ENCODE measurements around the gene PIP5K1B. TPM values are rescaled to one million over a fixed set of nuclear protein-coding genes. Genes with fewer than 3 reads are reported as not detected.

PIP5K1B gene
- total RNA-seq, 1 donor from 2014 or later: 1.3 TPM

DNA sequence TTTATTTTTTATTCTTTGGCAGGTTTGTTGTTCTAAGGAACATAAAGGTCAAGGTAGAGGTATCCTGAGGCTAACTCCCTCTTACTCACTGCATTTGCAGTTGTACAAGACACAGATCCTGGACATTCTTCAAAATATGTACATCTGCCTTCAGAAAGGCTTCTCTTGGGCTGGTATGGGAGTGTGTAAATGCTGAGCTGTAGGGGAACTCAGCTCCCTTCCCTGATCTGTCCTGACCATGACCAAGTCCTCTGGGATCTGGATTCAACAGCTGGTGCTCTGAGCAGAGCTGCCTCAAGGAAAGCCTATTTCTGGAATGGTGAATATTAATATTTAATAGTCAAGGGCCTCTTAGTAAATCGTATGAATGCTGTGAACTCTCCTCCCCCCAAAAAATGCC is 191.4 kb downstream of the PIP5K1B start:
- no peaks in the 10 kb centered on the region for H3K79me2 ChIP-seq (ENCODE audit: insufficient read depth, low read length)
- TF ChIP-seq EZH2 (IDR thresholded peaks at IDR 0.05; ENCODE audit: insufficient read depth, low read length) (no peak), CTCF (IDR thresholded peaks at IDR 0.05; ENCODE audit: insufficient read depth, low read depth, low read length) (no peak)
- peaks cover 4% of the 10 kb centered on the region for H3K4me1 Mint-ChIP-seq (ENCODE audit: low read depth, unreplicated experiment)
- H3K9ac ChIP-seq (ENCODE audit: low read length): no peak overlapping the region
- H3K36me3 ChIP-seq (ENCODE audit: insufficient read depth, low read length): no peaks in the 10 kb centered on the region
- H3K9me3 ChIP-seq (ENCODE audit: insufficient read depth, low read depth, low read length): no peaks in the 10 kb centered on the region
- H3K27ac Mint-ChIP-seq (ENCODE audit: unreplicated experiment): no peak overlapping the region
- peaks cover 6% of the 10 kb centered on the region for H3K4me1 ChIP-seq (ENCODE audit: insufficient read depth, low read length)
- H2AFZ ChIP-seq (ENCODE audit: low read depth, low read length): no peak overlapping the region
- H3K4me3 ChIP-seq (ENCODE audit: insufficient read depth, low read depth, low read length): no peak overlapping the region
- H3K36me3 Mint-ChIP-seq (ENCODE audit: low read depth, unreplicated experiment): no peaks in the 10 kb centered on the region
- no peaks in the 10 kb centered on the region for H4K20me1 ChIP-seq (ENCODE audit: insufficient read depth, low read length)
- no peak overlapping the region for H3K4me3 Mint-ChIP-seq (ENCODE audit: unreplicated experiment)
- DNase-seq (ENCODE audit: low read depth) (no peak), FAIRE-seq (no peak)
- H3K27me3 ChIP-seq (ENCODE audit: insufficient read depth, low read length): no peaks in the 10 kb centered on the region
- H3K27ac ChIP-seq (ENCODE audit: low read depth, low read length): no peak overlapping the region
- peaks cover 15% of the 10 kb centered on the region for H3K27me3 Mint-ChIP-seq (ENCODE audit: low read depth, unreplicated experiment)
- H3K4me2 ChIP-seq (ENCODE audit: low read length): peak overlapping the region; percentile 19
- peaks cover 2% of the 10 kb centered on the region for H3K9me3 Mint-ChIP-seq (ENCODE audit: unreplicated experiment)

GRCh38 chr9:68897577-68898145 is 192.6 kb downstream of the PIP5K1B start:
- DNase-seq (ENCODE audit: low read depth): no peak
- FAIRE-seq: no peak
- peaks cover 6% of the 10 kb centered on the region for H3K4me1 ChIP-seq (ENCODE audit: insufficient read depth, low read length)
- no peaks in the 10 kb centered on the region for H4K20me1 ChIP-seq (ENCODE audit: insufficient read depth, low read length)
- H2AFZ ChIP-seq (ENCODE audit: low read depth, low read length): no peak overlapping the region
- no peak for TF ChIP-seq EZH2 (IDR thresholded peaks at IDR 0.05; ENCODE audit: insufficient read depth, low read length)
- no peak for TF ChIP-seq CTCF (IDR thresholded peaks at IDR 0.05; ENCODE audit: insufficient read depth, low read depth, low read length)
- Mint-ChIP-seq H3K9me3 (ENCODE audit: unreplicated experiment) (peaks cover 2% of the 10 kb centered on the region), H3K4me1 (ENCODE audit: low read depth, unreplicated experiment) (peaks cover 4% of the 10 kb centered on the region), H3K4me3 (ENCODE audit: unreplicated experiment) (no peak overlapping the region), H3K36me3 (ENCODE audit: low read depth, unreplicated experiment) (no peaks in the 10 kb centered on the region), H3K27me3 (ENCODE audit: low read depth, unreplicated experiment) (peaks cover 15% of the 10 kb centered on the region), H3K27ac (ENCODE audit: unreplicated experiment) (no peak overlapping the region)
- H3K4me3 ChIP-seq (ENCODE audit: insufficient read depth, low read depth, low read length): no peak overlapping the region
- no peak overlapping the region for H3K27ac ChIP-seq (ENCODE audit: low read depth, low read length)
- H3K9me3 ChIP-seq (ENCODE audit: insufficient read depth, low read depth, low read length): no peaks in the 10 kb centered on the region
- no peak overlapping the region for H3K4me2 ChIP-seq (ENCODE audit: low read length)
- H3K36me3 ChIP-seq (ENCODE audit: insufficient read depth, low read length): no peaks in the 10 kb centered on the region
- H3K9ac ChIP-seq (ENCODE audit: low read length): no peak overlapping the region
- no peaks in the 10 kb centered on the region for H3K27me3 ChIP-seq (ENCODE audit: insufficient read depth, low read length)
- no peaks in the 10 kb centered on the region for H3K79me2 ChIP-seq (ENCODE audit: insufficient read depth, low read length)

DNA sequence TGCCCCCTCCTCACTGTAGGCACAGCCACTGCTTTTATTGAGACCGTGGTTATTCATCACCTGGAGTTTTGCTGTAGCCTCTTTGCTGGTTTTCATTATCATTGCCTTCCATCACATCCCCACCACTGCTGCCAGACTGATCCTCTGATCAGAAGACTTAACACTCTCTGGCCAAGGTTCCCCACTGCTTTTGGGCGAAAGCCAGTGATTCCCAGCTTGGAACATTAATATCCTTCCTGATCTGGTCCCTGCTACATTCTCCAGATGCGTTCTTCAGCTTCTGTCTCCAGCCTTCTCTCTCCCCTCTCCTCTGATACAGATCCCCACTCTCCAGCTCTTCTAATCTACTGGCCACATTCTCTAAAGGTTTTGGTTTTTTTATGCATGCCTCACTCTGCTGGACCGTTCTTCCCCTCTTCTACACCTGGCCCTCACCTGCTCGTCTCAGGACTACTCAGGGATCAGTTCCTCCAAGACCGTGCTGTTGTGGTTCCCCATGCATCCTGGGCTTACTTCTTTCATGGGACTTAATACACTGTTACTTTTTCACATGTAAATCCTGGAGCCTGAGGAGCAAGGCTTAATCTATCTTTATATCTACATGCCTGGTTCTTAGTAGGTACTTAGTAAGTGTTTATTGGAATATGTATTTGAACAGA is 193.9 kb downstream of the PIP5K1B start:
- TF ChIP-seq CTCF (IDR thresholded peaks at IDR 0.05; ENCODE audit: insufficient read depth, low read depth, low read length): no peak
- TF ChIP-seq EZH2 (IDR thresholded peaks at IDR 0.05; ENCODE audit: insufficient read depth, low read length): no peak
- Histone ChIP-seq H2AFZ (ENCODE audit: low read depth, low read length) (no peak overlapping the region), H3K36me3 (ENCODE audit: insufficient read depth, low read length) (no peaks in the 10 kb centered on the region), H3K27ac (ENCODE audit: low read depth, low read length) (no peak overlapping the region), H3K79me2 (ENCODE audit: insufficient read depth, low read length) (no peaks in the 10 kb centered on the region), H3K9me3 (ENCODE audit: insufficient read depth, low read depth, low read length) (no peaks in the 10 kb centered on the region), H3K9ac (ENCODE audit: low read length) (no peak overlapping the region), H3K4me2 (ENCODE audit: low read length) (no peak overlapping the region), H3K4me3 (ENCODE audit: insufficient read depth, low read depth, low read length) (no peak overlapping the region), H3K27me3 (ENCODE audit: insufficient read depth, low read length) (no peaks in the 10 kb centered on the region), H3K4me1 (ENCODE audit: insufficient read depth, low read length) (peaks cover 6% of the 10 kb centered on the region), H4K20me1 (ENCODE audit: insufficient read depth, low read length) (no peaks in the 10 kb centered on the region)
- Mint-ChIP-seq H3K27me3 (ENCODE audit: low read depth, unreplicated experiment) (peaks cover 15% of the 10 kb centered on the region), H3K4me3 (ENCODE audit: unreplicated experiment) (no peak overlapping the region), H3K36me3 (ENCODE audit: low read depth, unreplicated experiment) (no peaks in the 10 kb centered on the region), H3K4me1 (ENCODE audit: low read depth, unreplicated experiment) (peaks cover 4% of the 10 kb centered on the region), H3K9me3 (ENCODE audit: unreplicated experiment) (peaks cover 2% of the 10 kb centered on the region), H3K27ac (ENCODE audit: unreplicated experiment) (no peak overlapping the region)
- DNase-seq (ENCODE audit: low read depth) (no peak), FAIRE-seq (no peak)

Measured in astrocyte (in vitro differentiated cells and primary cell).